Esophagus muscularis mucosa (tissue), 4 donors: ENCODE measurements around the gene MPC1L.

Experiments
- CTCF ChIP-seq, 3 experiments: fragments of 200-600 bp in 2 of 3; fragments of 450-650 bp in 1 of 3; sonication (generic) in 2 of 3; IDR thresholded peaks; one replicate each; pipeline ENCODE4 v1.5.1; 2017 to 2019; ENCODE audit warnings: antibody characterized with exemption in 3 of 3, mild to moderate bottlenecking in 2 of 3, moderate library complexity in 1 of 3
- EP300 ChIP-seq: sonication (generic); formaldehyde crosslinking; IDR thresholded peaks from one replicate; pipeline ENCODE4 v1.6.1; 2017; ENCODE audit warnings: antibody characterized with exemption
- POLR2A ChIP-seq: fragments of 450-650 bp; IDR thresholded peaks from one replicate; pipeline ENCODE4 v1.6.1; 2017; ENCODE audit warnings: antibody characterized with exemption, moderate library complexity, mild to moderate bottlenecking, low read depth
- POLR2AphosphoS5 ChIP-seq, 2 donors: sonication (generic); formaldehyde crosslinking; IDR thresholded peaks; one replicate each; pipeline ENCODE4 v1.6.1; 2017; ENCODE audit warnings: antibody characterized with exemption in 2 of 2

- TF ChIP-seq CTCF (IDR thresholded peaks at IDR 0.05): no peak
- no peak for TF ChIP-seq EP300
- TF ChIP-seq POLR2A: no peak
- no peak for TF ChIP-seq POLR2AphosphoS5 (IDR thresholded peaks at IDR 0.05)
Measured at GRCh38 chrX:40612511-40612910, 10.7 kb upstream of the MPC1L start.
